Femur (tissue), 1 donor: Measurements from ENCODE around the gene RARB.

Experiments used
- DNase-seq: peaks from one replicate; pipeline ENCODE4 v3.0.0-alpha.2; 2017

RARB gene

DNA sequence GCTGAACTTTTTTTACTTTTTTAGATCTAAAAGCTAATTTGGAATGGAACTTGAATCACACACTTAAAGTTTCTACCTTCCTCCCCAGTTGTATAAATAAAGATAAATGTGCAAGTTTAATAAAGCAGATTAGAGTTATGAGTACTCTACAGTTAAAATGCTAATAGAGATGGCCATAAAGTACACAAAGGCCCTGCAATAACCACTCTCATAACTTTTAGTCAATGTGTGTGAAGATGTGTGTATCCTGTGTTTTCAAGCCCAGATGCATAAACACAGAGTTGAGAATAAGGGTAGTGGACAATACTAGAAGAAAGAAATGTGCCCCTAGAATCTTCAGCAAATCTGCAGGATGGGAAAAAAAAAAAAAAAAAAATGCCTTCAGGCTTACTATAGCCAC is 191.3 kb downstream of the RARB start:
- no peak for DNase-seq

DNA sequence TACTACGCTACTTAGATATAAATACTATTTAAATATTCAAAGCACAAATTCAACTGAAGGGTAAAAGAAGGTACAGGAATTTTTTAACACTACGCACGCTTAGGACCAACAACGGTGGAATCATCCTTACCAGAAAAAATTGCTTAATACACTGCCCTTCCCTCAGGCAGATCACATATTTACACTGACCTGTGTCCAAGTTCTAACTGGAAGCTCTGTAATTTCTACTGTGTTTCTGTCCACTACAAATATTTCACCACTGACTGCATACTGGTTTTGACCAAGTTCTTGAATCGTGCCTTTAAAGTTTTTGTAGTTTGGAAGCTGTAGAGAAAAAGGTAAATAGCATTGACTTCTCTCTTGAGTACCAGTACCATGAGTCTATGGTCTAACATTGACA is 192.4 kb downstream of the RARB start:
- no peak for DNase-seq

DNA sequence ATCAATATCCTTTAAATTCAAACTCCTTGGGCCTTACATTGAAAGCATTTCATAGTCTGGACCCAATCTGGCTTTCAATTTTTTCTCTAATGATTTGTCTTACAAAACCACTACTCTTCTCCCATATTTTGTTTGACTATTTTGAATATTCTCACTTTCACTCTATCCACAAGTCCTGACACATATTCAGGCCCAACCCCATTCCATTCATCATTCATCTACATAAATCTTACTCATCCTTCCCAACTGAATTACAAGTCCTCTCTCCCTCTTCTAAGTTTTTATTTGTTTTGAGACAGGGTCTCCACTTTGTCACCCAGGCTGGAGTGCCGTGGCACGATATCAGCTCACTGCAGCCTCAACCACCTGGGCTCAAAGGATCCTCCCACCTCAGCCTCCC is 193.0 kb downstream of the RARB start:
- no peak for DNase-seq

DNA sequence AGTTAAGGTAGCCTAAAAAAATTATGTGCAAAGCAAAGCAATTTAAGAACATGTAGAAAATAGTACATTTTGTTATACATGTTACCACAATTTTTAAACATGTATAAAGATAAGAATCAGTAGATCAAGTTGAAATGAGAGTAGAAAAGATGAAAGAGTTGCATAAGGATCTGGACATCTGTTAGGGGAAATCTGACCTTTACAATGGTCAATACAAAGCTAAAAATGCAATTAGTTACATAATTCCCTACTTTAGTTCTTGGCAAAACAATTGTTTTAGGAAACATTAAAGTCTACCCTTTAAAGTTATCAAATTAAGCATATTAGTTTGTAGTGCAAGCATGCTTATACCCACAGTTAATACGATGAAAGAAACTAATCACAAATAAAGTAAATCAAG is 203.9 kb downstream of the RARB start:
- DNase-seq: no peak

DNA sequence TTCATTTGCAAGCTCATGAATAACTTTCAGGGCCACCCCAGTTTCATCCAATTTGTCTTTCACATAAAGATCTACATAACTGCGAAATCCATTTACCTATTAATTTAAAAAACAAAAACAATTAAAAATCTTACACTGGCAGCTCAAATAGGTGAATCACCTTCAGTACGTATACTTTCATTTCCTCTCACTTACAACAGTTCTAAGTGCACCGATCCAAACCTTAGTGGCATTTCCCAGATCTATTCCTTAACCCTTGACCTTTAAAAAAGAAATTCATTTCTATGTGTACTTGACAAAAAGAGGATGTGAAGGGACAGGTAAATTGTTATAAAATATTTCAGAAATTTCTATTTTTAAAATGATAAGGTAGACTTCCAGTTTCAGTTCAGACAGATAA is 205.9 kb downstream of the RARB start:
- no peak for DNase-seq

DNA sequence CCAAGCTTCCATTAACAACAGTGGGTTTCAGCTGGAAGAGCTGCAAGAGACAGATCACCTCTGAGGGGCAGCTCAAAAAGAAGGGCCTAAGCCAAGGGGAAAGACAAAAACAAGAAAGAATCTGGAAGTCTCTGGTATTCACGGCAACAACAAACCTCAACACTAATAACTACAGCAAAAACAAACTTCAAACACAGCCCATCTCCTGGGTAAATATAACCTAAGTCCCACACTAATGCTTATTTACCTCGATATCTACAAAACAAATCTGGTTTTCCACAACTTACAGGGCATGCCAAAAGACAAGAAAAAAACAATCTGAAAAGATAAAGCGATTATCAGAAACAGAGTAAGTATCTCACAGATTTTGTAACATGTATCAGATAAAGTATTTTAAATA is 207.0 kb downstream of the RARB start:
- DNase-seq: no peak
